SK-N-SH (cell line): ENCODE measurements around the gene ASIC3. TPM values are rescaled to one million over a fixed set of nuclear protein-coding genes. Genes with fewer than 3 reads are reported as not detected.
A peak's percentile ranks its signal among the peaks of the same experiment; 100 is the strongest.

Source experiments
- CTCF ChIA-PET: fragments of 300-600, 350-600 bp; formaldehyde crosslinking; extraction: SDS; loops from one replicate; lab custom pipeline; 2021; lab: Yijun Ruan, JAX
- POLR2A ChIA-PET: fragments of 350-600 bp; sonication (Branson Sonifier 250); formaldehyde crosslinking; extraction: SDS; loops from one replicate; lab custom pipeline; 2020; ENCODE audit warnings: antibody characterized with exemption, inconsistent platforms; lab: Yijun Ruan, JAX
- DNase-seq: peaks from one replicate; pipeline ENCODE4 v3.0.0; 2012
- H2AFZ ChIP-seq: fragments of 200-600 bp; sonication (generic); 2 replicates; pipeline ENCODE4 v1.8.1; 2016; ENCODE audit warnings: antibody characterized with exemption, mild to moderate bottlenecking, low read depth
- H3F3A ChIP-seq: fragments of 200-600 bp; sonication (generic); replicated peaks from 2 replicates; pipeline ENCODE3; 2016; ENCODE audit warnings: antibody characterized with exemption, mild to moderate bottlenecking; ENCODE audit not compliant: insufficient read depth
- H3K27ac ChIP-seq, 2 experiments: fragments of 200-500 bp in 1 of 2; fragments of 200-600 bp in 1 of 2; sonication (Bioruptor generic) in 1 of 2; sonication (generic), shearing (Covaris generic) in 1 of 2; 2 replicates each; pipeline versions ENCODE4 v1.5.1 to v1.6.1; 2014 to 2016; ENCODE audit warnings: low read depth in 2 of 2, inconsistent platforms in 1 of 2, low read length in 1 of 2, mild to moderate bottlenecking in 1 of 2, mixed read lengths in 1 of 2
- H3K27me3 ChIP-seq: fragments of 200-600 bp; sonication (generic), shearing (Covaris generic); 2 replicates; pipeline ENCODE4 v1.6.1; 2016; ENCODE audit warnings: mixed run types; ENCODE audit not compliant: insufficient read depth
- H3K36me3 ChIP-seq, 2 experiments: fragments of 200-500 bp in 1 of 2; fragments of 200-600 bp in 1 of 2; sonication (Bioruptor generic) in 1 of 2; sonication (generic) in 1 of 2; replicated peaks in 1 of 2; 2 replicates each; pipeline versions ENCODE3 to v1.5.1; 2014 to 2016; ENCODE audit warnings: low read length in 1 of 2, mild to moderate bottlenecking in 1 of 2; ENCODE audit not compliant: insufficient read depth in 2 of 2, control insufficient read depth in 1 of 2
- H3K4me1 ChIP-seq, 2 experiments: fragments of 200-500 bp in 1 of 2; fragments of 200-600 bp in 1 of 2; sonication (Bioruptor generic) in 1 of 2; sonication (generic), shearing (Covaris generic) in 1 of 2; 2 replicates each; pipeline versions ENCODE4 v1.5.1 to v1.6.1; 2014 to 2016; ENCODE audit warnings: low read depth in 1 of 2, low read length in 1 of 2, mixed run types in 1 of 2; ENCODE audit not compliant: insufficient read depth in 2 of 2, control insufficient read depth in 1 of 2
- H3K4me2 ChIP-seq: fragments of 200-600 bp; sonication (generic), shearing (Covaris generic); 2 replicates; pipeline ENCODE4 v1.6.1; 2017; ENCODE audit warnings: mixed run types
- H3K4me3 ChIP-seq, 2 experiments: fragments of 200-500 bp in 1 of 2; fragments of 200-600 bp in 1 of 2; sonication (Bioruptor generic) in 1 of 2; sonication (generic), shearing (Covaris generic) in 1 of 2; 2 replicates each; pipeline versions ENCODE4 v1.5.1 to v1.8.1; 2014 to 2016; ENCODE audit warnings: low read depth in 2 of 2, inconsistent platforms in 1 of 2, low read length in 1 of 2, mild to moderate bottlenecking in 1 of 2, mixed read lengths in 1 of 2, moderate library complexity in 1 of 2
- H3K79me2 ChIP-seq: fragments of 200-600 bp; sonication (generic); 2 replicates; pipeline ENCODE4 v1.8.1; 2017; ENCODE audit warnings: mild to moderate bottlenecking; ENCODE audit not compliant: insufficient read depth
- H3K9ac ChIP-seq: fragments of 200-600 bp; sonication (generic); 2 replicates; pipeline ENCODE4 v1.6.1; 2017; ENCODE audit warnings: mixed run types
- H3K9me2 ChIP-seq: fragments of 200-600 bp; sonication (generic); 2 replicates; pipeline ENCODE4 v1.6.1; 2017; ENCODE audit warnings: mixed run types
- H3K9me3 ChIP-seq: fragments of 200-600 bp; sonication (generic); 2 replicates; pipeline ENCODE4 v1.6.1; 2017; ENCODE audit warnings: mixed run types, mild to moderate bottlenecking, moderate library complexity
- H4K20me1 ChIP-seq: fragments of 200-600 bp; sonication (generic); 2 replicates; pipeline ENCODE4 v1.6.1; 2017; ENCODE audit warnings: mild to moderate bottlenecking, mixed run types; ENCODE audit not compliant: insufficient read depth
- CHD2 ChIP-seq: fragments of 150-350 bp; IDR thresholded peaks from 2 replicates; pipeline ENCODE4 v1.6.1; 2018; ENCODE audit warnings: low read length; ENCODE audit not compliant: partially characterized antibody
- CTCF ChIP-seq: fragments of 200-600 bp; sonication (generic); IDR thresholded peaks from 2 replicates; pipeline ENCODE4 v1.6.1; 2017; ENCODE audit warnings: antibody characterized with exemption, mild to moderate bottlenecking, moderate library complexity
- GABPA ChIP-seq: IDR thresholded peaks from 2 replicates; pipeline ENCODE4 v1.4.0; 2012; ENCODE audit warnings: low read depth, mild to moderate bottlenecking
- MXI1 ChIP-seq: IDR thresholded peaks from 2 replicates; pipeline ENCODE4 v1.6.1; 2012; ENCODE audit warnings: mild to moderate bottlenecking, low read depth, low read length, improper control_type of control experiment
- NRF1 ChIP-seq: IDR thresholded peaks from 2 replicates; pipeline ENCODE4 v1.6.1; 2012; ENCODE audit warnings: low read depth, mild to moderate bottlenecking, low read length
- POLR2AphosphoS5 ChIP-seq: IDR thresholded peaks from 2 replicates; pipeline ENCODE4 v1.6.1; 2012; ENCODE audit warnings: low read depth, low read length
- RAD21 ChIP-seq: IDR thresholded peaks from 2 replicates; pipeline ENCODE4 v1.6.1; 2012; ENCODE audit warnings: mild to moderate bottlenecking, low read length
- REST ChIP-seq: IDR thresholded peaks from 2 replicates; pipeline ENCODE4 v1.6.1; 2012; ENCODE audit warnings: mild to moderate bottlenecking, low read depth, low read length, moderate library complexity
- SIN3A ChIP-seq: IDR thresholded peaks from 2 replicates; pipeline ENCODE4 v1.6.1; 2012; ENCODE audit warnings: low read depth, mild to moderate bottlenecking, low read length, moderate library complexity, borderline replicate concordance
- TAF1 ChIP-seq: IDR thresholded peaks from 2 replicates; pipeline ENCODE4 v1.6.1; 2012; ENCODE audit warnings: low read depth, mild to moderate bottlenecking, low read length, moderate library complexity, borderline replicate concordance
- TCF12 ChIP-seq: IDR thresholded peaks from 2 replicates; pipeline ENCODE4 v1.4.0; 2012
- TEAD4 ChIP-seq: IDR thresholded peaks from 2 replicates; pipeline ENCODE4 v1.4.0; 2012; ENCODE audit warnings: mild to moderate bottlenecking, borderline replicate concordance; ENCODE audit not compliant: insufficient read depth
- YY1 ChIP-seq: IDR thresholded peaks from 2 replicates; pipeline ENCODE4 v1.4.0; 2012; ENCODE audit warnings: low read depth, mild to moderate bottlenecking
- WGBS: methylation state at CpG from one replicate; pipeline ENCODE4 v1.1.6; 2017; ENCODE audit warnings: low lambda C conversion rate; 5-methylcytosine and 5-hydroxymethylcytosine counted together
- polyA plus RNA-seq, 3 experiments: library from polyadenylated mRNA; depleted of rRNA; stranded (reverse); fragments of >200 nt; gene quantifications; 2 replicates each; pipeline ENCODE4 v1.2.3, GENCODE V29; 2012

Gene ASIC3
- polyA plus RNA-seq, 1 of the 3 experiments (the other 2 are of a cell fraction): 4.5 TPM

- H4K20me1 ChIP-seq: peaks cover 36% of the 10 kb centered on the region
- peaks cover 69% of the 10 kb centered on the region for H3K79me2 ChIP-seq
- H3K9me3 ChIP-seq: no peaks in the 10 kb centered on the region
- H3K9ac ChIP-seq: peak within 1 kb of the TSS; percentile 84
- peak within 1 kb of the TSS; percentile 85 for H3K4me2 ChIP-seq
- peak within 1 kb of the TSS; percentile 66 to 99 for H3K4me3 ChIP-seq
- peaks cover 20 to 31% of the 10 kb centered on the region in 2 experiments for H3K36me3 ChIP-seq
- under 1% methylated on average over 48 of the region's 75 CpGs for WGBS
- no peaks in the 10 kb centered on the region for H3F3A ChIP-seq
- TF ChIP-seq MXI1 (no peak; the same call in 1 of the 2 replicates), REST (no peak), GABPA (0 out of 2 replicates have a peak, but pooled peaks have one; percentile 5), SIN3A (peak; percentile 26; the same call in 1 of the 2 replicates), POLR2AphosphoS5 (peak; percentile 44), YY1 (0 out of 2 replicates have a peak, but pooled peaks have one; percentile 9), TCF12 (no peak; the same call in 1 of the 2 replicates), NRF1 (peak; percentile 50), TAF1 (peak; percentile 27), RAD21 (no peak), TEAD4 (0 out of 2 replicates have a peak, but pooled peaks have one; percentile 13), CTCF (peak; percentile 67), CHD2 (peak; percentile 16)
- H3K9me2 ChIP-seq: no peaks in the 10 kb centered on the region
- peaks cover 28 to 50% of the 10 kb centered on the region in 2 experiments for H3K4me1 ChIP-seq
- peak within 1 kb of the TSS; percentile 95 to 99 for H3K27ac ChIP-seq
- DNase-seq: peak; percentile 98
- POLR2A ChIA-PET: interaction anchor here (0.7 to 2.3 kb wide), 6 partner anchors 12 to 89 kb away, joined by 3 to 11 read pairs (median 4); partner anchors contain the start of genes ABCB8 and ASIC3
- CTCF ChIA-PET: interaction anchor here (0.6 to 12.2 kb wide), 27 partner anchors 10 to 161 kb away, joined by 3 to 126 read pairs (median 4); partner anchors contain the start of genes ABCB8, ASIC3, FASTK and TMUB1
- H3K27me3 ChIP-seq: no peaks in the 10 kb centered on the region
- peak within 1 kb of the TSS; percentile 83 for H2AFZ ChIP-seq
Observed at GRCh38 chr7:151059367-151060112, 11.2 kb downstream of the ASIC3 start, which contains the start of gene SLC4A2. Gene SLC4A2 (plus strand): TSS chr7:151059589. CDS start chr7:151061988, 2,399 bp downstream.
